ENCODE measurements around the gene NXNL2.

NXNL2 gene

DNA sequence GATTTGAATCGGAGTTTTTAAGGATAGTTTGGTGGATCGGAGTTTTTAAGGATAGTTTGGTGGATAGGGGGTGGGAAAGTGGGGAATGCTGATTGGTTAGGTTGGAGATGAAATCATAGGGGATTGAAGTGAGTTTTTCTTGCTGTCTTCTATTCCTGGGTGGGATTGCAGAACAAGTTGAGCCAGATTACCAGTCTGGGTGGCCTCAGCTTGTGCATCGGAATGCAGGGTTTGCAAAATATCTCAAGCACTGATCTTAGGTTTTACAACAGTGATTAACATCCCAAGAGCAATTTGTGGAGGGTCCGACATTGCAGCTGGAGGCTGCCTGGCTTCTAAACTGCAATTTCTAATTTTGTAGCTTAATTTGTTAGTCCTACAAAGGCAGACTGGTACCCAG is 23.1 kb upstream of the NXNL2 start:
- H3K27me3 ChIP-seq (replicated peaks; ENCODE audit: control insufficient read depth, insufficient read depth, low read length): no peaks in the 10 kb centered on the region
- H3K36me3 ChIP-seq (ENCODE audit: control insufficient read depth, insufficient read depth, low read length): no peaks in the 10 kb centered on the region
- TF ChIP-seq, protein P1, sequence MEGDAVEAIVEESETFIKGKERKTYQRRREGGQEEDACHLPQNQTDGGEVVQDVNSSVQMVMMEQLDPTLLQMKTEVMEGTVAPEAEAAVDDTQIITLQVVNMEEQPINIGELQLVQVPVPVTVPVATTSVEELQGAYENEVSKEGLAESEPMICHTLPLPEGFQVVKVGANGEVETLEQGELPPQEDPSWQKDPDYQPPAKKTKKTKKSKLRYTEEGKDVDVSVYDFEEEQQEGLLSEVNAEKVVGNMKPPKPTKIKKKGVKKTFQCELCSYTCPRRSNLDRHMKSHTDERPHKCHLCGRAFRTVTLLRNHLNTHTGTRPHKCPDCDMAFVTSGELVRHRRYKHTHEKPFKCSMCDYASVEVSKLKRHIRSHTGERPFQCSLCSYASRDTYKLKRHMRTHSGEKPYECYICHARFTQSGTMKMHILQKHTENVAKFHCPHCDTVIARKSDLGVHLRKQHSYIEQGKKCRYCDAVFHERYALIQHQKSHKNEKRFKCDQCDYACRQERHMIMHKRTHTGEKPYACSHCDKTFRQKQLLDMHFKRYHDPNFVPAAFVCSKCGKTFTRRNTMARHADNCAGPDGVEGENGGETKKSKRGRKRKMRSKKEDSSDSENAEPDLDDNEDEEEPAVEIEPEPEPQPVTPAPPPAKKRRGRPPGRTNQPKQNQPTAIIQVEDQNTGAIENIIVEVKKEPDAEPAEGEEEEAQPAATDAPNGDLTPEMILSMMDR (IDR thresholded peaks at IDR 0.05; ENCODE audit: insufficient read depth, low read length, poor library complexity, severe bottlenecking): no peak
- no peak overlapping the region for H3K4me3 ChIP-seq (replicated peaks; ENCODE audit: low read depth, low read length)
- no peak for DNase-seq (ENCODE audit: extremely low read depth, insufficient read length)

DNA sequence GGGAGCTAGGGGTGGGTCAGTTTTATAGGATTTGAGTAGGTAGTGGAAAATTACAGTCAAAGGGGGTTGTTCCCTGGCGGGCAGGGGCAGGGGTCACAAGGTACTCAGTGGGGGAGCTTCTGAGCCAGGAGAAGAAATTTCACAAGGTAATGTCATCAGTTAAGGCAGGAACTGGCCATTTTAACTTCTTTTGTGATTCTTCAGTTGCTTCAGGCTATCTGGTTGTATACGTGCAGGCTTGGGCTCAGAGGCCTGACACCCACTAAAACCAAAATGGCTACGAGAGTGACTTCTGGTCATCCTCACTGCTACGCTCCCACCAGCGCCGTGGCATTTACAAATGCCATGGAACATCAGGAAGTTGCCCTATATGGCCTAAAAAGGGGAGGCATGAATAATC is 20.7 kb upstream of the NXNL2 start:
- no peaks in the 10 kb centered on the region for H3K27me3 ChIP-seq (replicated peaks; ENCODE audit: control insufficient read depth, insufficient read depth, low read length)
- H3K4me3 ChIP-seq (replicated peaks; ENCODE audit: low read depth, low read length): no peak overlapping the region
- TF ChIP-seq, protein P1 (IDR thresholded peaks at IDR 0.05; ENCODE audit: insufficient read depth, low read length, poor library complexity, severe bottlenecking): no peak
- no peak for DNase-seq (ENCODE audit: extremely low read depth, insufficient read length)
- H3K36me3 ChIP-seq (ENCODE audit: control insufficient read depth, insufficient read depth, low read length): no peaks in the 10 kb centered on the region

DNA sequence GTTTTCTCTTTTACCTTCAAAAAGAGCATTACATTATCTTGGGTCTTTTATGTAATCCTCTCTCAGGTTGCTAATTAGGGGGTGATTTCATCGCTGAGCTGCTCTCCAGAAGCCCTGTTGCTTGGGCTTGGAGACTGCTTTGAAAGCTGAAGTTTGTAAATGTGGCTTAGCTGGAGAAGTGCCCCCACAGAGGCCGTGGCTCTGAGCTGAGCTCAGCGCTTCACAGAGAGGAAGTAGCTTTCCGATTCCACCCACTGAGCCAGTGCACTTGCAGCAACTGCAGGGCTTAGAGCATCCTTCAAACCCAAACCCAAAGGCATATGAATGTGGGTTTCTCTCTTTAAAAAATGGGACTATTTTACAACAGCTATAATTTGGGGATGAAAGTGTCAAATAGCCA is 13.7 kb upstream of the NXNL2 start:
- TF ChIP-seq, protein P1 (IDR thresholded peaks at IDR 0.05; ENCODE audit: insufficient read depth, low read length, poor library complexity, severe bottlenecking): no peak
- Histone ChIP-seq H3K36me3 (ENCODE audit: control insufficient read depth, insufficient read depth, low read length) (no peaks in the 10 kb centered on the region), H3K27me3 (replicated peaks; ENCODE audit: control insufficient read depth, insufficient read depth, low read length) (no peaks in the 10 kb centered on the region), H3K4me3 (replicated peaks; ENCODE audit: low read depth, low read length) (no peak overlapping the region)
- no peak for DNase-seq (ENCODE audit: extremely low read depth, insufficient read length)

DNA sequence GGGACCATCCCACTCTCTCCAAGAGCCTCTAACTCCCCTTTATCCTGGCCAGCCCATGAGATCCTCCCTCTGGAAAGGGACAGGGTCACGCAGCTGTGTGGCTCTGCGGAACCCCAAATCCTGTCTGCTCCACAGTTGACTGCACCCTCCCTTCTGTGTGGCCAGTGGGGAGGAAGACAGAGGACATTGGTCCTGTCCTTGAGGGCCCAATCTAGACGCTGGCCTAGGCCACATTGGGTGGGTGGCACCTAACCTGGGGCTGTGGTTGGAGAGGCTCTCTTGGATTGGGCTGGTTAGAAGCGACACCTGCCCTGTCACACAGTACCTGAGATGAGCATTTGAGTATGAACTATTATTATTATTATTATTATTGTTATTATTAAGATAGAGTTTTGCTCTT is 12.6 kb upstream of the NXNL2 start:
- Histone ChIP-seq H3K4me3 (replicated peaks; ENCODE audit: low read depth, low read length) (no peak overlapping the region), H3K36me3 (ENCODE audit: control insufficient read depth, insufficient read depth, low read length) (no peaks in the 10 kb centered on the region), H3K27me3 (replicated peaks; ENCODE audit: control insufficient read depth, insufficient read depth, low read length) (no peaks in the 10 kb centered on the region)
- no peak for DNase-seq (ENCODE audit: extremely low read depth, insufficient read length)
- TF ChIP-seq, protein P1 (IDR thresholded peaks at IDR 0.05; ENCODE audit: insufficient read depth, low read length, poor library complexity, severe bottlenecking): no peak

DNA sequence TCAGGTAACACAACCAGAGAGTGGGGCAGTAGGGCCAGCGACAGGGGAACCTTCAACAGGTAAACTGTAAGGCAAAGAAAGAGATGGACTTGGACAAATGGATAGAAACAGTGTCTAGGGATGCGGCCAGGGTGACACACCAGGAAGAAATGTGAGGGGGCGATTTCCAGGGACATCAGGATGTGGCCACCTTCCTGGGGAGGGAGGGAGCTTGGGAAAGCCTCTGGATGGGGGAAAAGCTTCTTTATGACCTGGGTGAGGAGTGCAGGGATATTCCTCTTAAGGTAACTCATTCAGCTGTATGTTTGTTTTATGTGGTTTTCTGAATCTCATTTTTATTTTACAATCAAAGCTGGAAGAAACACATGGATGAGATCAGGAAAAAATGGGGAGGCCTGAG is 11.9 kb upstream of the NXNL2 start:
- Histone ChIP-seq H3K36me3 (ENCODE audit: control insufficient read depth, insufficient read depth, low read length) (no peaks in the 10 kb centered on the region), H3K4me3 (replicated peaks; ENCODE audit: low read depth, low read length) (no peak overlapping the region), H3K27me3 (replicated peaks; ENCODE audit: control insufficient read depth, insufficient read depth, low read length) (no peaks in the 10 kb centered on the region)
- TF ChIP-seq, protein P1 (IDR thresholded peaks at IDR 0.05; ENCODE audit: insufficient read depth, low read length, poor library complexity, severe bottlenecking): no peak
- DNase-seq (ENCODE audit: extremely low read depth, insufficient read length): no peak

DNA sequence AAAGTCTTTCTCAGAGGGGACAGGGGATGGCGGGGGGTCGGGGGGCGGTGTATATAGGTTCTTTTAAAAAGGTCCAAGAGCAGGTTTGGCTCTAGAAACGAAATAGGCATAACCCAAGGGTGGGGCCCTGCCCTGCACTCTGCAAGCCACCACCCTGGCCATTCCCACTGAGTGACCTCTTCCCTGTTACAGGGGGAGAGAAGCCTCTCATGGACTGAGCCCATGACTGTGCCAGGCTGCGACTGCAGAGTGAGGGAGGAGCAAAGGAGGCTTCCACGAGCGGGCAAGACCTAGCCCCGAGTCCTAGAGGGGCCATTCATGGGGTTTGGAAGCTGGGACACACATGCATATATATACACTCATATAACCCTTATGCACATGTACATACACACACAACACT is 10.1 kb upstream of the NXNL2 start:
- DNase-seq (ENCODE audit: extremely low read depth, insufficient read length): no peak
- Histone ChIP-seq H3K36me3 (ENCODE audit: control insufficient read depth, insufficient read depth, low read length) (no peaks in the 10 kb centered on the region), H3K27me3 (replicated peaks; ENCODE audit: control insufficient read depth, insufficient read depth, low read length) (no peaks in the 10 kb centered on the region), H3K4me3 (replicated peaks; ENCODE audit: low read depth, low read length) (no peak overlapping the region)
- TF ChIP-seq, protein P1 (IDR thresholded peaks at IDR 0.05; ENCODE audit: insufficient read depth, low read length, poor library complexity, severe bottlenecking): no peak

Measured in GM06990 (cell line).